ENCODE data around the gene TBKBP1.
"Not testable (repeated sequence)": the region's sequence is repeated elsewhere in the genome, so short reads cannot be mapped to it uniquely, and the experiment has no call there.

The TBKBP1 gene

DNA sequence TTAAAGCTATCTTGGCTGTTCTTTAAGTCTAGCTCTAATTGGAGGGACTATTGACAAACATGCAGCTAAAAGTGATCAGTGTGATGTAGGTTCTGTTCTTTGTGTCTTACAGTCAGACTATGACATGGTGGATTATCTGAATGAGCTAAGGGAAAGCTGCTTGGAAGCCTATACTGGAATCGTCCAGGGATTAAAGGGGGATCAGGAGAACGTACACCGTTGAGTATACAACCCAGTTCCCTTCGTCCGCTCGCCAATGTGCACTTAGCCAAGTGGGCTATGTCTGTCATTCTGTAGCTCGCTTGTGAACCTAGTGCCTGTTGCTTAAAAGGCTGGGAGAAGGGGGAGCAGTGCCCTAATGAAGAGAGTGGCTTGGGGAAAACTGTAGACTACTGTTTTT is 15.8 kb upstream of the TBKBP1 start:
- no peak overlapping the region for H3K4me3 ChIP-seq (ENCODE audit: low read length)
- DNase-seq (ENCODE audit: low read depth) = no peak
- TF ChIP-seq, protein P1, sequence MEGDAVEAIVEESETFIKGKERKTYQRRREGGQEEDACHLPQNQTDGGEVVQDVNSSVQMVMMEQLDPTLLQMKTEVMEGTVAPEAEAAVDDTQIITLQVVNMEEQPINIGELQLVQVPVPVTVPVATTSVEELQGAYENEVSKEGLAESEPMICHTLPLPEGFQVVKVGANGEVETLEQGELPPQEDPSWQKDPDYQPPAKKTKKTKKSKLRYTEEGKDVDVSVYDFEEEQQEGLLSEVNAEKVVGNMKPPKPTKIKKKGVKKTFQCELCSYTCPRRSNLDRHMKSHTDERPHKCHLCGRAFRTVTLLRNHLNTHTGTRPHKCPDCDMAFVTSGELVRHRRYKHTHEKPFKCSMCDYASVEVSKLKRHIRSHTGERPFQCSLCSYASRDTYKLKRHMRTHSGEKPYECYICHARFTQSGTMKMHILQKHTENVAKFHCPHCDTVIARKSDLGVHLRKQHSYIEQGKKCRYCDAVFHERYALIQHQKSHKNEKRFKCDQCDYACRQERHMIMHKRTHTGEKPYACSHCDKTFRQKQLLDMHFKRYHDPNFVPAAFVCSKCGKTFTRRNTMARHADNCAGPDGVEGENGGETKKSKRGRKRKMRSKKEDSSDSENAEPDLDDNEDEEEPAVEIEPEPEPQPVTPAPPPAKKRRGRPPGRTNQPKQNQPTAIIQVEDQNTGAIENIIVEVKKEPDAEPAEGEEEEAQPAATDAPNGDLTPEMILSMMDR (conservative IDR thresholded peaks at IDR 0.05; ENCODE audit: low read length) = no peak

DNA sequence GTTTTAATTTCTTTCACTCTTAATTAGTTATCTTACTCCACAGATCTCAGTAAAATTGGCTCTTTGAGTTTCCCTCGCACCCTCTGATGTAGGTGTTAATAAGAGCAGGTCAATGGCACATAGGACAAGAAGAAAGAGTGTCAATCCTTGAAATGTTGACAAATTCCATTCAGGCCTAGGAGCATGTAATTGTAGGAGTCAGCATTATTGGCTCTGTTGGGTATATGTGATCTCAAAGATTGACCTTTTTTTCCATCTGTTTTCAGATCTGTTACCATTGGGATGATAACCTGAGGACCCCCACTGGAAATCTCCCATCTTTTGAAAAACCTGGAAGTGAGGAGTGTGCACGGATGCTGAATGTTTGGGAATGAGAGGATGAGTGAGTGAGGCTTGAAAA is 11.8 kb upstream of the TBKBP1 start:
- no peak for DNase-seq (ENCODE audit: low read depth)
- no peak overlapping the region for H3K4me3 ChIP-seq (ENCODE audit: low read length)
- TF ChIP-seq, protein P1 (conservative IDR thresholded peaks at IDR 0.05; ENCODE audit: low read length) = no peak

DNA sequence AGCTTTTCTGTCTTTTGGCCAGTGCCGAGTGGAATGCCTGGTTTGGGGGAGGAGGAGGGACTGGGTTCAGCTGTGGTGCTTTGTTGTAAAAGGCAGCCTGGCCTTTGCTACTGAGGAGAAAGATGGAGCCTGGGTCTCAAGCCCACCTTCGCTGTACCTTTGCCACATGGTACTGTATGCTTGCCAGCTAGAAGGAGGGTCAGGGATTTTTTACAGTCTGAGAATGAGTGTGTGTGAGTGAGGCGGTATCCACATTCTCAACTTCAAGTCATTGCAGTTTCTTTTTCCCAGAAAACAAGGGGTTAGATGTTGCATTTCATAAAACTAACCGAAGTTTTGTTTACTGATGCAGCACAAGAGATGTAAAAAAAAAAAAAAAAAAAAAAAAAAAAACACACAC is 11.2 kb upstream of the TBKBP1 start:
- not testable (repeated sequence) for DNase-seq (ENCODE audit: low read depth); H3K4me3 ChIP-seq (ENCODE audit: low read length)

DNA sequence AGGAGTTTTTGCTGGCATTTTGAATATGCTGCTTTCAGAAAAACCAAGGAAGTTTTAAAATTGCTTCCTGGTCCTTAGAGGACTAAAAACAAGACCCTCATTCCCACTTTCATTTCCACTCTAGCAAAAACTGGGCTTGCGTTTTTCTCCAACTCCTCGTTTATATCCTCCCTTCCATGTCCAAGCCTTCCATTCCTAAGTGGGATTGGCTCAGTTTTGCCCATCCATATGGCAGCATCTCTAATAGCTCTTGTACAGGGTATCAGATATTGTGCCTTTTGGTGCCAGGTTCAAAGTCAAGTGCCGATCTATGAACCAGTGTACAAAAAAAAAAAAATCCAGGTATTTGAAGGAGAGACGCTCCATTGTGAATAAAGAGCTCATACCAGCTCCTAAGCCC is 9.9 kb upstream of the TBKBP1 start:
- TF ChIP-seq, protein P1 (conservative IDR thresholded peaks at IDR 0.05; ENCODE audit: low read length) = no peak
- no peak overlapping the region for H3K4me3 ChIP-seq (ENCODE audit: low read length)

DNA sequence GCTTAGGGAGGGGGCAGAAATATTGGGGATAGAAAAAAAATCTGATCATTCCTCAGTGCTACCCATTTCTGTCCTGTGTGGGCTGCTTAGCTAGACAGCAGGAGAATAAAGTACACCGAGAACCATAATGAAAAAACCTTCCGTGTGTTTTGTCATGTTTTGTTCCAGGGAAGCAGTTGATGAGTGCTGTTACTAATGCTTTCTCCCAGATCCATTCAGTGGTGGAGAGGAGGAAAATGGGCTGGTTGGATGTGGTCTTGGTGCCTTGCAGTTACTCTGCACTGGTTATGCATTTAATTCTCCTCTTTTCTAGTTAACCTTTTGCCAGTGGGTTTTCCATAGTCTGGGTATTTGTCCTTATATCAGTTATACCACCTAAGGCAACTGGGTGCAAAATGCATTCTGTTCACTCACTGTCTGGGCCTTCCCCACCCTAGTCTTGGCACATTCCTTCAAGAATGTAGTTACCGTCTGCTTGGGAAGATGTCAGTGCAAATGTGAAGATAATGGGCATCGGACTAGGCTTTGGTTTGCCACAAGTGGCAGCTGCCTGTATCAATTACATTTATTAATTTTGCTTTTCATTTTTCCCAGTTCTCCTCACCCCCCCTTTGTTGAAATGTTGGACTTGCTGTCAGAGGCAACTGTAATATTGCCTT is 9.3 kb upstream of the TBKBP1 start:
- TF ChIP-seq, protein P1 (conservative IDR thresholded peaks at IDR 0.05; ENCODE audit: low read length) = no peak
- DNase-seq (ENCODE audit: low read depth) = no peak

More for the DNA sequence above, 9.9 kb upstream of the TBKBP1 start:
- no peak for DNase-seq (ENCODE audit: low read depth)

DNA sequence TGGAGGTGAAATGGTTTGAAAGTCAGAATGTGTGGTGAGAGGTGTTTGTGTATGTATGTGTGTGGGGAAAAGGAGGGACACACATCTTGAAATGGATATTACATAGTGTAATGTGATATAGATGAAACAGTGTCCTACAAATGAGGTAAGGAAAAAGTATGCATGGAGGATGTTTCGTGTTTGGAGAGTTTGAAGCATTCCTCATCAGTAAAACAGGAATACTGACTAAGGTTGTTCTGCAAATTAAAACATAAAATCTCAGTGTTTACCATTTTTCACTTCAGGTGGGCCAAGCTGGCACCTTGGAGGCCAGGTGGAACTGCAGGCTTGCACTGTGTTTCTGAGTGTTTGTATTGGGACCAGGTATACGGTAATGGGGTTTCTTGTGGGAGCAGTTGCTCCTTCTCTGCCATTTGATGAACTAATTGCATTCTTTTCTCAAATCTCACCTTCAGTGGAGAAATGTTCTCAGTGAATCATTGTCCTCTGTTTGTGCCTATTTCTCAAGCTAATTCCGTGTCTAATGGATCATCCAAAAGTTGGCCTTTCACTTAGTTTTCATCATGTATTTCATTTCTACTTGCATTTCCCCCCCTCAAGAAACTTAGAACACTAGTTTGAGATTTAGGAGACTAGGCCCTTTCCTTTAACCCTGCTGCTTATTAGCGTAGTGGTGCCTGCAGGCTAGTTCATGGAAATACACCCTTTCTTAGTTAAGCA is 8.2 kb upstream of the TBKBP1 start:
- DNase-seq (ENCODE audit: low read depth) = peak; percentile 70
- H3K4me3 ChIP-seq (ENCODE audit: low read length) = no peak overlapping the region
- TF ChIP-seq, protein P1 (conservative IDR thresholded peaks at IDR 0.05; ENCODE audit: low read length) = no peak

More for the DNA sequence above, 9.3 kb upstream of the TBKBP1 start:
- no peak overlapping the region for H3K4me3 ChIP-seq (ENCODE audit: low read length)

DNA sequence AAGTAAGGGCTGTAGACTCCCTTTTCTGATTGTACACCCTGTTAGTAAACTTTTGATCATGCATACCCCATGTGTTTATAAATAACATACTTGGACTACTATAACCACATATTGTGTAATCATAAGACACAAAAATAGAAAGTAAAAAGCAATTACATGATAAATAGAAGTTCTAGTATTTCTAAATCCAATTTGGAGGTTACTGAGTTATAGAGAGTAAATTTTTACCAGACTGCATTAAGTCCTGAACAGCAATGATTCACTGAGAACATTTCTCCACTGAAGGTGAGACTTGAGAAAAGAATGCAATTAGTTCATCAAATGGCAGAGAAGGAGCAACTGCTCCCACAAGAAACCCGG is 7.7 kb upstream of the TBKBP1 start:
- TF ChIP-seq, protein P1 (conservative IDR thresholded peaks at IDR 0.05; ENCODE audit: low read length) = no peak; the same call in 1 of the 2 replicates
- H3K4me3 ChIP-seq (ENCODE audit: low read length) = no peak overlapping the region
- DNase-seq (ENCODE audit: low read depth) = peak; percentile 82
